HG03520 (cell line): ENCODE measurements around the gene BBS1.
A peak's percentile ranks its signal among the peaks of the same experiment; 100 is the strongest.

Experiments
- ATAC-seq: cut with Tn5 transposase; IDR thresholded peaks from one replicate; pipeline ENCODE4 v1.9.1; 2021; ENCODE audit warnings: mild to moderate bottlenecking, moderate library complexity; ENCODE audit not compliant: unreplicated experiment

The BBS1 gene

GRCh38 chr11:66476841-66477251, 33.6 kb upstream of the BBS1 start:
- no peak for ATAC-seq

DNA sequence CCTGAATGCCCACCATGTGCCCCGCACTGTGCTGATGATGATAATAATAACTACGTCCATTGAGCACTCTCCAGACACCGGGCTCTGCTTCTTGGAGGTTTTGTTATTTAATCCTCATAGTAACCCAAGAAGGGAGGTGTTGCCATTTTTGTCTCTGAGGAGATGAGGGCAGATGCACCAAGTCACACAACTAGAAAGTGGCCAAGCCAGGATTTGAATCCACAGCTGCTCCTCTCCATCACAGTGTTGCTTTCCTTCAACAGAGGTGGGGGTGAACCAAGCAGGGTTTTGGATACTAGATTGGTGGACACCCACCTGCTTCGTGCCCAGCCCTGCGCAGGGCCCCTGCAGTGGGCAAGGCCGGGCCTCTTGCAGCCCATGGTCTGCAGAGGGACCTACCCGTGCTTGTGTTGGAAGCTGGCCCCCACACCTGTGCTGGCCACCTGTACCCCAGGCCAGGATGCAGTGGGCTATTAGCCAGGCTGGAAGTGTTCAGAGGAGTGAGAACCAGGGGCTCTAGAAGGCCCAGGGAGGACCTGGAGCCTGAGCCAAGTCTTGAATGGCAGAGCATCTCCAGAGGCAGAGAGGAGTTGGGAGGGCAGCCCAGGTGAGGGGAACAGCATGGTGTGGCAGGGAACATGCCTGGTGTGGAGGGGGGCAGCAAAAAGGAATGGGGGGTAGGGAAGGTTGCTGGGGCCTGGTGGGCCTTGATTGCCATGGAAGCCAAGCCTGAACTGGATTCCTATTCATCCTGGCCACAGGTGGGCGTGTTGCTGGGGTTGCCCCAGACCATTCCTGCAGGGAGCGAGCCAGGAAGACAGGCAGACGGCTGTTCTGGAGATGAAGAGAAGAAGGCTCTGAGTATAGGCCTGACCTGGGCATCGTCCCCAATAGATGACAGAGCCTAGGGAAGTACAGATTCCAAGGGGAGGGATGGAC, 32.9 kb upstream of the BBS1 start:
- no peak for ATAC-seq

DNA sequence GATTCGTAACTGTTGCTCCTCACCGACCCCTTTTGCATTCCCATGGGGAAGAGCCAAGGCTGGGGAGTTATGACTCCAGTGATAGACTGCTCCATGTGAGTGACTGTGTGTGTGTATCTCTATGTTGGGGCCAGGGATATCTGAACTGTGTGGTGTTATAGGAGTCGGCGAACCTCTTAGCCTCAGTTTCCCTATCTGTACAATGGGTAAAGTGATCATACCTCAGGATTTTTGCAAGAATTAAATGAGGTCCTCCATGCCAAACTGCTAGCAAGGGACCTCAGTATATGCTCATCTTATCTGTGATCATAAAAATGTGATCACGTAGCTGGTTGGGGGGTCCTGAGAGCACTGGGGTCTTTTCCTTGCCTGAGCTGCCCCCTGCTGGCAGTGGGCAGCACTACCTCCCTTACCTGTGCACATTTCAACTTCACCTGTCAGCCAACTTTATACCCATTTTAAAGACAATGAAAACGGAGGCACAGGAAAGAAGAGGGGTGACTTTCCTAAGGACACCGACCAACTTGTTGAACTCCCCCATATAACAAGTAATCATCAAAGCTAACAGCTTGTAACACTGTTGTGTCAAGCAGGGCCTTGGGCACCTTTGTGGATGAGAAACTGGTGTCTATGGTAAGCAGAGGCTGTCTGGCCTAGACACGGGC, 31.6 kb upstream of the BBS1 start:
- no peak for ATAC-seq

GRCh38 chr11:66479394-66480116, 30.9 kb upstream of the BBS1 start:
- no peak for ATAC-seq

- peak; percentile 91 for ATAC-seq
Observed at GRCh38 chr11:66480117-66480938, 30.1 kb upstream of the BBS1 start, which contains the start of gene DPP3. Gene DPP3, plus strand, starts transcription at chr11:66480434. Its CDS starts 1,767 bp downstream, at chr11:66482201.

GRCh38 chr11:66484806-66485380, 25.5 kb upstream of the BBS1 start:
- no peak for ATAC-seq

DNA sequence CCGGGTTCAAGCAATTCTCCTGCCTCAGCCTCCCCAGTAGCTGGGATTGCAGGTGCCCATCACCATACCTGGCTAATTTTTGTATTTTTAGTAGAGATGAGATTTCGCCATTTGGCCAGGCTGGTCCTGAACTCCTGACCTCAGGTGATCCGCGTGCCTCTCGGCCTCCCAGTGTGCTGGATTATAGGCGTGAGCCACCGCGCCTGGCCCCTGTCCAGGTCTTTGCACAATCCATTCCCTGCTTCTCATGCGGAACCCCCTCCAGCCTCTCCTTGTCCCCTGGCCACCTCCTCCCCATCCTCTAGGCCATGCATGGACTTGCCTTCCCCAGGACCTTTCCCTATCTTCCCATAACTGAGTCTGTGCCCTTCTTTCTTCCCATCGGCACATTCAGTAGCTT, 21.5 kb upstream of the BBS1 start:
- no peak for ATAC-seq

- ATAC-seq = no peak
Observed at GRCh38 chr11:66489636-66490035, 20.8 kb upstream of the BBS1 start.

DNA sequence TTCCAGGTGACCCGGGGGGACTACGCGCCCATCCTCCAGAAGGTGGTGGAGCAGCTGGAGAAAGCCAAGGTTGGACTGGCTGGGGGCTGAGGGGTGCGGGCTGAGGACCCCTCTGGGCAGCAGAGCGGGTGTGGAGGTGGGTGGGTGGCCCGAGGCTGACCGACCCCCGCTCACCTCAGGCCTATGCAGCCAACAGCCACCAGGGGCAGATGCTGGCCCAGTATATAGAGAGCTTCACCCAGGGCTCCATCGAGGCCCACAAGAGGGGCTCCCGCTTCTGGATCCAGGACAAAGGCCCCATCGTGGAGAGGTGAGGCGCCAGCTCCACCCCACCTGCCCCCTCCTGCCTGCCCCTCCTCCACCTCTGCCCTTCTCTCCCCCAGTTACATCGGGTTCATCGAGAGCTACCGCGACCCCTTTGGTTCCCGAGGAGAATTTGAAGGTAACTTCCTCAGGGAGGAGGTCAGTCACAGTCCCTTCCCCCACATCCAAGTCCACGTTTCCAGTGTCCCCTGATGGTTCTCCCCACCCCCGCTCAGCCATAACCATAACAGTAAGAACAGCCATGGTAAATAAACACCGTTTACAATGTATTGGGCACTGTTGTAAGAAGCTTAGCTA, 19.0 kb upstream of the BBS1 start:
- no peak for ATAC-seq

- no peak for ATAC-seq
Observed at GRCh38 chr11:66492161-66492865, 18.1 kb upstream of the BBS1 start.

DNA sequence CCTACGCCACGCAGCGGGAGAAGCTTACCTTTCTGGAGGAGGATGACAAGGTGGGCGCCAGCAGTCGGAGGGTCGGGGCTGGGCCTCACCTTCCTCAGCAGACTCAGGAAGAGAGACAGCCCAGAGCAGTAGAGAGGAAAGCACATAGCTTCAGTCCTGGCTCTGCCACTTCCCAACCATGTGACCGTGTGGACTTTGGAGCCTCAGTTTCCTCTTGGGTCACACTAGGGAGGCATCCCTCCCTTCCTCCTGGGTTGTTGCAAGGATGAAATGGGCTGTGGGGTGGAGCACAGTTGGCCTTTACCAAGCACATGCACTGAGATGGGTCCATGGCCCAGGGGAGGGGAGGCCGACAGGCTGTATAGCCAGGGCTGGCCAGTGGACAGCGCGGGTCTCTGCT, 17.3 kb upstream of the BBS1 start:
- ATAC-seq = no peak

- no peak for ATAC-seq
Observed at GRCh38 chr11:66494458-66494857, 16.0 kb upstream of the BBS1 start.

DNA sequence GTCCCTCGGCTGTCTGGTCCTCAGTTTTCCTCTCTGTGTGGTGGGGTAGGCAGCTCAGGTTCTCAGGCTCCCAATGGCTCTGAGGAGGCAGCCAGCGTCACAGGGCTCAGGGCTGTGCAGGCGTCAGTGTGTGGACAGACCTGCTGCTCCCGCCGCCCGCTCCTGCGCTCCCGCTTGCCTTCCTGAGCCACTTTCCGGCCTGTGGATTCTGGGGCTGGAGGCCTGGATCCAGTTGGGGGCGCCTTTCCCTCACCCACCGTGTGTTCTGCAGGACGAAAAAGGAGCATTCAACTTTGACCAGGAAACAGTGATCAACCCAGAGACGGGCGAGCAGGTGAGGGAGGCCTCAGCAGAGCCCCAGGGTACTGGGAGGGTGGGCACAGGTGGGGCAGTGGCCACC, 15.5 kb upstream of the BBS1 start:
- no peak for ATAC-seq

GRCh38 chr11:66495401-66495854, 15.0 kb upstream of the BBS1 start:
- ATAC-seq = no peak

GRCh38 chr11:66497206-66497605, 13.2 kb upstream of the BBS1 start:
- no peak for ATAC-seq

DNA sequence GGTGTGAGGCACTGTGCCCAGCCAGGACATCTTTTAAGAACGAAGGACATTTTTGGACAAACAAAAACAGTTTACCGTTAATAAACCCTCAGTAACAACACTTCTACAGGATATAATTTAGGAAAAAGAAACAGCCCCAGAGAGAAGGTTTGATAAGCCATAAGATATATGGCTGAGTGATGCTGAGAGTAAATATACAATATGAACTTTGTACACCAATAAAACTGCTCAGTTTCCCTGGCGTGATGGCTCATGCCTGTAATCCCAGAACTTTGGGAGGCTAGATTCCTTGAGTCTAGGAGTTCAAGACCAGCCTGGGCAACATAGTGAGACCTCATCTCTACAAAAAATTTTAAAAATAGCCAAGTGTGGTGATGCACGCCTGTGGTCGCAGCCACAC, 11.9 kb upstream of the BBS1 start:
- ATAC-seq = no peak

DNA sequence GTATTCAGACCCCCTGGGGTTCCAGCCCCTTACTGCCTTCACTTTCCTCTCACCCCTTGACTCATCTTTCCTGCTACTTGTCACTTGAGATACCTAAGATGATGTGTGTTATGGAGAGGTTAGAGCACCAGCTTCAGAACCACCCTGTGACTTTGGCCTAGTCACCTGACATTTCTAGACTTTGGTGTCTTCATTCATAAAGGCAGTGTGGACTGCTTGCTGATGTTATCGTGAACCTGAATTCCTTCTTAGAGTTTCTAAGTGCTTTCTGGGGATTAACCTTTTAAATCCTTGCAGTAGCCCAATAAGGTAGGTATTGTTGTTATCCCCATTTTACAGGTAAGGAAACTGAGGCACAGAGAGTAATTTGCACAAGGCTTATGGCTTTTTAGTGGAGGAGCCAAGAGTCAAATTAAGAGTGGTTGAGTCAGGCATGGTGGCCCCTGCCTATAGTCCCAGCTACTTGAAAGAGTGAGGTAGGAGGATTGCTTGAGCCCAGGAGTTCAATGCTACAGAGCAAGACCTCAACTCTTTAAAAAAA, 5.1 kb upstream of the BBS1 start:
- ATAC-seq = no peak

- no peak for ATAC-seq
Observed at GRCh38 chr11:66509131-66509561, 1.3 kb upstream of the BBS1 start.

DNA sequence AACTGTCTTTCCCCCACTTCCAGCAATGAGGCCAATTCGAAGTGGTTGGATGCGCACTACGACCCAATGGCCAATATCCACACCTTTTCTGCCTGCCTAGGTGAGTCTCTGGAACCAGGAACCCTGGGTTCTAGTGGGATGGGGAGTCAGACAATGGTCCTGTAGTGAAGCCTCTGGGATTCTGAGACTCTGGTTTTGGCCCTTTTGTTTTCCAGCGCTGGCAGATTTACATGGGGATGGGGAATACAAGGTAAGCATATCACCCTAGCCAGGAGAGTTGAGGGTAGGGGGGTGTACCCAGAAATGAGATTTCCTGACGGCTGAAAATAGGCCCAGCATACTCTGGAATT, 530 bp downstream of the BBS1 start:
- no peak for ATAC-seq
